KBM-7 (cell line): Measurements from ENCODE around the gene SLC5A9.
A peak's percentile ranks its signal among the peaks of the same experiment; 100 is the strongest.
"Not testable (repeated sequence)": the region's sequence is repeated elsewhere in the genome, so short reads cannot be mapped to it uniquely, and the experiment has no call there.

ENCODE experiments used
- DNase-seq: peaks from one replicate; pipeline ENCODE4 v3.0.0-alpha.2; 2015
- in situ Hi-C: fragments of 300-500 bp; cut with MboI; formaldehyde crosslinking; loops from 2 replicates; pipeline ENCODE4 v1.14.3; 2020; ENCODE audit warnings: low sequenced_read_pairs, low pct_unique_long_range_greater_than_20kb, mixed read lengths

SLC5A9 gene

GRCh38 chr1:48208251-48208650, 14.3 kb upstream of the SLC5A9 start:
- in situ Hi-C loops: no loop called here

GRCh38 chr1:48208652-48209051, 13.9 kb upstream of the SLC5A9 start:
- DNase-seq: no peak
- in situ Hi-C loops: no loop called here

More at GRCh38 chr1:48208251-48208650, 14.3 kb upstream of the SLC5A9 start:
- DNase-seq: no peak

- in situ Hi-C loops, DNase-seq: not testable (repeated sequence)
Observed at GRCh38 chr1:48213462-48213861, 9.1 kb upstream of the SLC5A9 start.

GRCh38 chr1:48214366-48214765, 8.2 kb upstream of the SLC5A9 start:
- in situ Hi-C loops, DNase-seq: not testable (repeated sequence)

GRCh38 chr1:48214820-48215219, 7.7 kb upstream of the SLC5A9 start:
- DNase-seq: no peak
- in situ Hi-C loops: no loop called here

GRCh38 chr1:48215222-48215621, 7.3 kb upstream of the SLC5A9 start:
- no peak for DNase-seq
- in situ Hi-C loops: no loop called here

GRCh38 chr1:48215889-48216288, 6.6 kb upstream of the SLC5A9 start:
- in situ Hi-C loops: no loop called here
- no peak for DNase-seq

GRCh38 chr1:48216313-48216712, 6.2 kb upstream of the SLC5A9 start:
- in situ Hi-C loops: no loop called here
- DNase-seq: no peak

- in situ Hi-C loops: no loop called here
- no peak for DNase-seq
Observed at GRCh38 chr1:48216941-48217340, 5.6 kb upstream of the SLC5A9 start.

- in situ Hi-C loops: no loop called here
- DNase-seq: no peak
Observed at GRCh38 chr1:48217856-48218255, 4.7 kb upstream of the SLC5A9 start.

- in situ Hi-C loops: no loop called here
- no peak for DNase-seq
Observed at GRCh38 chr1:48219803-48220202, 2.7 kb upstream of the SLC5A9 start.

GRCh38 chr1:48221122-48221521, 1.4 kb upstream of the SLC5A9 start:
- in situ Hi-C loops: no loop called here

GRCh38 chr1:48221657-48222056, 859 bp upstream of the SLC5A9 start:
- DNase-seq: no peak
- in situ Hi-C loops: no loop called here

More at GRCh38 chr1:48221122-48221521, 1.4 kb upstream of the SLC5A9 start:
- DNase-seq: no peak

GRCh38 chr1:48223366-48224240, 1.1 kb downstream of the SLC5A9 start:
- no peak for DNase-seq
- in situ Hi-C loops: no loop called here

GRCh38 chr1:48224791-48225190, 2.3 kb downstream of the SLC5A9 start:
- in situ Hi-C loops: no loop called here

GRCh38 chr1:48225579-48225978, 3.1 kb downstream of the SLC5A9 start:
- in situ Hi-C loops: no loop called here
- no peak for DNase-seq

More at GRCh38 chr1:48224791-48225190, 2.3 kb downstream of the SLC5A9 start:
- no peak for DNase-seq

GRCh38 chr1:48227165-48228013, 4.9 kb downstream of the SLC5A9 start:
- in situ Hi-C loops: no loop called here
- DNase-seq: peak; percentile 28

GRCh38 chr1:48228156-48228555, 5.6 kb downstream of the SLC5A9 start:
- no peak for DNase-seq
- in situ Hi-C loops: no loop called here

- no peak for DNase-seq
- in situ Hi-C loops: no loop called here
Observed at GRCh38 chr1:48229317-48229716, 6.8 kb downstream of the SLC5A9 start.

GRCh38 chr1:48230236-48230635, 7.7 kb downstream of the SLC5A9 start:
- no peak for DNase-seq
- in situ Hi-C loops: no loop called here
